Naive thymus-derived CD4-positive, alpha-beta T cell (primary cell): ENCODE measurements around the gene DPH6. TPM values are rescaled to one million over a fixed set of nuclear protein-coding genes. Genes with fewer than 3 reads are reported as not detected.
"Not testable (repeated sequence)": the region's sequence is repeated elsewhere in the genome, so short reads cannot be mapped to it uniquely, and the experiment has no call there.

Experiments
- ATAC-seq: fragments of 150-1000 bp; cut with Tn5 transposase; 2 replicates; pipeline ENCODE4 v1.10.0; 2021; ENCODE audit warnings: mild to moderate bottlenecking, moderate library complexity
- CTCF ChIA-PET: fragments of 350-600 bp; sonication (Branson Sonifier 250); formaldehyde crosslinking; loops from one replicate; lab custom pipeline; 2021; ENCODE audit warnings: antibody characterized with exemption; lab: Charles Lee
- POLR2A ChIA-PET: fragments of 350-600 bp; sonication (Branson Sonifier 250); formaldehyde crosslinking; loops from one replicate; lab custom pipeline; 2021; ENCODE audit warnings: antibody characterized with exemption, inconsistent platforms; lab: Charles Lee
- DNase-seq, 9 donors: peaks; one replicate each; pipeline versions ENCODE4 v3.0.0 to v3.0.0-alpha.2; 2020 to 2022; ENCODE audit warnings: mixed read lengths in 1 of 9
- H3K27ac ChIP-seq: one replicate; pipeline ENCODE4 v1.7.0; 2013; ENCODE audit warnings: mild to moderate bottlenecking, low read depth, low read length, moderate library complexity
- H3K27me3 ChIP-seq, 2 donors: one replicate each; pipeline ENCODE4 v1.7.0; 2013; ENCODE audit warnings: low read length in 2 of 2, mild to moderate bottlenecking in 2 of 2, moderate library complexity in 2 of 2; ENCODE audit not compliant: control insufficient read depth in 2 of 2, insufficient read depth in 2 of 2
- H3K36me3 ChIP-seq, 3 experiments: 1 replicate in 2 of 3; 2 replicates in 1 of 3; pipeline ENCODE4 v1.7.0; 2013; ENCODE audit warnings: low read length in 3 of 3, mild to moderate bottlenecking in 3 of 3, moderate library complexity in 1 of 3; ENCODE audit not compliant: insufficient read depth in 3 of 3, control insufficient read depth in 2 of 3
- H3K4me1 ChIP-seq, 2 donors: one replicate each; pipeline ENCODE4 v1.7.0; 2013; ENCODE audit warnings: low read length in 2 of 2, mild to moderate bottlenecking in 2 of 2, moderate library complexity in 1 of 2; ENCODE audit not compliant: control insufficient read depth in 2 of 2, insufficient read depth in 2 of 2
- H3K4me3 ChIP-seq: 2 replicates; pipeline ENCODE4 v1.7.0; 2013; ENCODE audit warnings: mild to moderate bottlenecking, low read length
- H3K9me3 ChIP-seq, 3 experiments: 1 replicate in 2 of 3; 2 replicates in 1 of 3; pipeline ENCODE4 v1.7.0; 2013; ENCODE audit warnings: low read length in 3 of 3; ENCODE audit not compliant: control insufficient read depth in 2 of 3
- H3K27ac Mint-ChIP-seq, 9 donors: one replicate each; pipeline ENCODE4 v1.8.0; 2020 to 2022; ENCODE audit warnings: mixed read lengths in 9 of 9, mild to moderate bottlenecking in 8 of 9, moderate library complexity in 5 of 9, inconsistent platforms in 2 of 9
- H3K27me3 Mint-ChIP-seq, 5 donors: one replicate each; pipeline ENCODE4 v1.8.0; 2021 to 2022; ENCODE audit warnings: mixed read lengths in 5 of 5, mild to moderate bottlenecking in 1 of 5
- H3K36me3 Mint-ChIP-seq, 5 donors: one replicate each; pipeline ENCODE4 v1.8.0; 2020 to 2022; ENCODE audit warnings: mixed read lengths in 5 of 5, mild to moderate bottlenecking in 3 of 5, inconsistent platforms in 1 of 5
- H3K4me1 Mint-ChIP-seq, 7 donors: one replicate each; pipeline ENCODE4 v1.8.0; 2020 to 2022; ENCODE audit warnings: mixed read lengths in 7 of 7, mild to moderate bottlenecking in 3 of 7, inconsistent platforms in 1 of 7
- H3K4me3 Mint-ChIP-seq, 10 donors: one replicate each; pipeline ENCODE4 v1.8.0; 2020 to 2022; ENCODE audit warnings: mild to moderate bottlenecking in 10 of 10, mixed read lengths in 10 of 10, moderate library complexity in 6 of 10, inconsistent platforms in 2 of 10
- H3K9me3 Mint-ChIP-seq, 11 donors: one replicate each; pipeline ENCODE4 v1.8.0; 2020 to 2022; ENCODE audit warnings: mixed read lengths in 11 of 11, mild to moderate bottlenecking in 4 of 11, inconsistent platforms in 1 of 11, moderate library complexity in 1 of 11
- intact Hi-C, 2 donors: fragments of 100-400 bp; cut with micrococcal nuclease; formaldehyde crosslinking; loops; one replicate each; pipeline ENCODE4 v1.15.1; 2023
- polyA plus RNA-seq, 2 donors: library from polyadenylated mRNA; unstranded; fragments of 300-500 nt; fragmentation: Illumina TruSeq; gene quantifications; one replicate each; pipeline ENCODE4 v1.2.3, GENCODE V29; 2021
- total RNA-seq, 6 experiments: library from RNA in 5 of 6; stranded (reverse) in 5 of 6; gene quantifications; 1 replicate in 5 of 6; 2 replicates in 1 of 6; pipeline ENCODE4 v1.2.3 and lab custom pipeline; 2021 to 2026

DPH6 gene
- total and polyA plus RNA-seq, 7 experiments from 2014 or later: 10.5 to 28.9 (median 14.8) TPM

DNA sequence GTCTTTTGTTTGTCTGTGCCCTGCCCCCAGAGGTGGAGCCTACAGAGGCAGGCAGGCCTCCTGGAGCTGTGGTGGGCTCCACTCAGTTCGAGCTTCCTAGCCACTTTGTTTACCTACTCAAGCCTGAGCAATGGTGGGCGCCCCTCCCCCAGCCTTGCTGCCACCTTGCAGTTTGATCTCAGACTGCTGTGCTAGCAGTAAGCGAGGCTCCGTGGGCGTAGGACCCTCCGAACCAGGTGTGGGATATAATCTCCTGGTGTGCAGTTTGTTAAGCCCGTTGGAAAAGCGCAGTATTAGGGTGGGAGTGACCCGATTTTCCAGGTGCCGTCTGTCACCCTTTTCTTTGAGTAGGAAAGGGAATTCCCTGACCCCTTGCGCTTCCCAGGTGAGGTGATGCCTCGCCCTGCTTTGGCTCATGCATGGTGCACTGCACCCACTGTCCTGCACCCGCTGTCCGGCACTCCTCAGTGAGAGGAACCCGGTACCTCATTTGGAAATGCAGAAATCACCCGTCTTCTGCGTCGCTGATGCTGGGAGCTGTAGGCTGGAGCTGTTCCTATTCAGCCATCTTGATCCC is 154.5 kb downstream of the DPH6 start:
- H3K4me1 ChIP-seq, H3K27me3 ChIP-seq, H3K27ac Mint-ChIP-seq, H3K4me3 Mint-ChIP-seq, H3K36me3 ChIP-seq, H3K4me1 Mint-ChIP-seq, CTCF ChIA-PET, H3K27ac ChIP-seq, DNase-seq, POLR2A ChIA-PET, ATAC-seq, H3K9me3 ChIP-seq, H3K27me3 Mint-ChIP-seq, intact Hi-C loops, H3K4me3 ChIP-seq: not testable (repeated sequence)
- peaks cover 0 to 34% (median 23%) of the 10 kb centered on the region in 5 donors for H3K36me3 Mint-ChIP-seq
- peaks cover 0 to 16% (median 7%) of the 10 kb centered on the region in 11 donors for H3K9me3 Mint-ChIP-seq

DNA sequence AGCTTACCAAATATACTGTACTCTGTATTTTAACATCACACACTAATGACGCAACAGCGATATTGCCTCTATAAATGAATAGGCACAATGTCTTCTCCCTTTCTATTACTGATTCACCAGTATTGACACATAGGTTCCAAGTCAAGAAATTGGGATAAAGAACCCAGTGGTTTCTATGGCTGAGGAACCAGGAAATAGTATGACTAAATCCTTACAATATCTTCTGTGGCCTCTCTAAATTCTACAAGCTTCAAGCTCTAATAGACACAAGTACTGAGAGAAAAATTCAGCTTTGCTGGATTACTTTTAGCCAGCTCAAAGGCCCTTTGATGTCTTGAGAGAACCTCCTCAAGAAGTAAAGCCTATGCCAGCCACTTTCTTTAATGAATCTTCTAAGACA is 162.5 kb downstream of the DPH6 start:
- Mint-ChIP-seq H3K4me1 (peaks cover 0 to 3% (median 0%) of the 10 kb centered on the region in 7 donors), H3K27me3 (no peaks in the 10 kb centered on the region), H3K4me3 (no peak overlapping the region), H3K36me3 (peaks cover 0 to 47% (median 28%) of the 10 kb centered on the region in 5 donors), H3K9me3 (peaks cover 0 to 9% (median 5%) of the 10 kb centered on the region in 11 donors), H3K27ac (no peak overlapping the region)
- ATAC-seq: no peak
- CTCF ChIA-PET: no interaction called here
- Histone ChIP-seq H3K27me3 (no peaks in the 10 kb centered on the region), H3K4me1 (no peaks in the 10 kb centered on the region), H3K27ac (no peak overlapping the region), H3K4me3 (no peak overlapping the region), H3K9me3 (no peaks in the 10 kb centered on the region), H3K36me3 (peaks cover 0 to 3% (median 0%) of the 10 kb centered on the region in 3 experiments)
- POLR2A ChIA-PET: no interaction called here
- intact Hi-C loops: no loop called here
- no peak for DNase-seq

DNA sequence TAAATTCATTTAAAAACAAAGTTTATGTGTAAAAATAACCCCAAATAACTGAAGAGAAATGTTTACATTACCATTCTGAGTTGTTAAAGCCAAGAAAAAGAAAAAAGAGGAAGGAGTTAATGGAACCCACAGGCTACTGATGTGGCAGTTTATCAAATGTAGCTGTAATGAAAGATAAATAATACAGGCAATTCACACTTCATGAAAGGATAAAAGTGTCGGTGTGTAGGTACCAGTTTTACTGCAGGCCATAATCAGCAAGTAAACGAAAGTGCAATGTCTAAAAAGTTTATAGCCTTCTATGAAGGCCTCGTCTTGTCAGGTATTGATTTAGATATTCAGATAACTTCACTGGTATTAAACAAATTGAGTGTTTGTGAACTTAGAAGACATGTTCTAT is 164.6 kb downstream of the DPH6 start:
- Histone ChIP-seq H3K27ac (no peak overlapping the region), H3K4me1 (no peaks in the 10 kb centered on the region), H3K27me3 (no peaks in the 10 kb centered on the region), H3K4me3 (no peak overlapping the region), H3K36me3 (peaks cover 0 to 3% (median 0%) of the 10 kb centered on the region in 3 experiments), H3K9me3 (no peaks in the 10 kb centered on the region)
- no peak for ATAC-seq
- Mint-ChIP-seq H3K4me3 (no peak overlapping the region), H3K4me1 (peaks cover 0 to 3% (median 0%) of the 10 kb centered on the region in 7 donors), H3K27me3 (no peaks in the 10 kb centered on the region), H3K27ac (no peak overlapping the region), H3K36me3 (peaks cover 2 to 59% (median 40%) of the 10 kb centered on the region in 5 donors), H3K9me3 (peaks cover 0 to 14% (median 5%) of the 10 kb centered on the region in 11 donors)
- ChIA-PET CTCF (no interaction called here), POLR2A (no interaction called here)
- intact Hi-C loops: no loop called here
- DNase-seq: no peak

DNA sequence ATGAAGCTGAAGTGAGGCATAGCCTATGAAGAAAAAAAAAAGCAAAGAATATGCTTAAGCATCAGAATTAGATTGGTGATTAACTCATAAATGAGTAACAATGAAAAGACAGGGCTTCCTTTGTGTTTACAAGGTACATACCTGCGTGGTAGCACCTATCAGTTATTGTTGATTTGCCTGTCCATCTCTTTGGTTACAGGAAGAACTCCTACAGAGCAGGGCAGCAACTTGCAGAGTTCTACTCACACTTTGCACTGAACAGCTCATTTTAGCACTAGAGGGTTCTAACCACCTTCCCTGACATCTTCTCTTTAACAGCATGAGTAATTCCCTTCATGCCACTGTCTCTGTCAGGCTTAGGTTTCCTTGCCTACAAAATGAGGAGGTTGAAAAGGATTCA is 166.0 kb downstream of the DPH6 start:
- no peak for ATAC-seq
- Histone ChIP-seq H3K4me1 (no peaks in the 10 kb centered on the region), H3K36me3 (peaks cover 0 to 3% (median 0%) of the 10 kb centered on the region in 3 experiments), H3K27ac (no peak overlapping the region), H3K9me3 (no peaks in the 10 kb centered on the region), H3K4me3 (no peak overlapping the region), H3K27me3 (no peaks in the 10 kb centered on the region)
- peaks cover 2 to 63% (median 49%) of the 10 kb centered on the region in 5 donors for H3K36me3 Mint-ChIP-seq
- no peaks in the 10 kb centered on the region for H3K27me3 Mint-ChIP-seq
- no peak for DNase-seq
- intact Hi-C loops: no loop called here
- ChIA-PET POLR2A (no interaction called here), CTCF (no interaction called here)
- H3K9me3 Mint-ChIP-seq: peaks cover 0 to 14% (median 5%) of the 10 kb centered on the region in 11 donors
- no peak overlapping the region for H3K27ac Mint-ChIP-seq
- no peak overlapping the region for H3K4me3 Mint-ChIP-seq
- no peaks in the 10 kb centered on the region for H3K4me1 Mint-ChIP-seq

DNA sequence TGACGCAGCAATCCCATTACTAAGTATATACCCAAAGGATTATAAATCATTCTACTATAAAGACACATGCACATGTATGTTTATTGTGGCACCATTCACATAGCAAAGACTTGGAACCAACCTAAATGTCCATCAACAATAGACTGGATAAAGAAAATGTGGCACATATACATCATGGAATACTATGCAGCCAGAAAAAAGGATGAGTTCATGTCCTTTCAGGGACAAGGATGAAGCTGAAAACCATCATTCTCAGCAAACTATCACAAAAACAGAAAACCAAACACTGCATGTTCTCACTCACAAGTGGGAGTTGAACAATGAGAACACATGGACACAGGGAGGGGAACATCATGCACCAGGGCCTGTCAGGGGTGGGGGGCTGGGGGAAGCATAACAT is 167.5 kb downstream of the DPH6 start:
- intact Hi-C loops, H3K4me3 Mint-ChIP-seq, H3K27me3 ChIP-seq, ATAC-seq, H3K9me3 ChIP-seq, H3K27ac ChIP-seq, POLR2A ChIA-PET, H3K4me1 ChIP-seq, H3K4me3 ChIP-seq, H3K27me3 Mint-ChIP-seq, DNase-seq, H3K27ac Mint-ChIP-seq, H3K4me1 Mint-ChIP-seq, CTCF ChIA-PET, H3K36me3 ChIP-seq: not testable (repeated sequence)
- H3K36me3 Mint-ChIP-seq: peaks cover 2 to 75% (median 54%) of the 10 kb centered on the region in 5 donors
- peaks cover 0 to 14% (median 5%) of the 10 kb centered on the region in 11 donors for H3K9me3 Mint-ChIP-seq

DNA sequence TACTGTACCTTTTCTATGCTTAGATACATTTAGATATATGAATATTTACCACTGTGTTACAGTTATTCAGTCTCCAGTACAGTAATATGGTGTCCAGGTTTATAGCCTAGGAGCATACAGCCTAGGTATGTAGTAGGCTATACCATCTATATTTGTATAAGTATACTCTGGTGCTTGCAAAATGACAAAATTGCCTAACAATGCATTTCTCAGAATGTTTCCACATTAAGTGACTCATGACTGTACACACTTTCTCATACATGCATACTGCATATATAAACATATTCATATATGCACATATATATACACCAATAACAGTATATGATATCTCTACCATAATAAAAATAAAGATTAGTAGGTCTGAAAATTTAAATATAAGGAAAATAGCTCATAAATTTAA is 169.3 kb downstream of the DPH6 start:
- Mint-ChIP-seq H3K36me3 (peaks cover 2 to 82% (median 71%) of the 10 kb centered on the region in 5 donors), H3K27ac (no peak overlapping the region), H3K4me1 (no peaks in the 10 kb centered on the region), H3K9me3 (peaks cover 0 to 18% (median 5%) of the 10 kb centered on the region in 11 donors), H3K27me3 (no peaks in the 10 kb centered on the region), H3K4me3 (no peak overlapping the region)
- intact Hi-C loops: no loop called here
- Histone ChIP-seq H3K36me3 (peaks cover 0 to 6% (median 3%) of the 10 kb centered on the region in 3 experiments), H3K27me3 (no peaks in the 10 kb centered on the region), H3K4me3 (no peak overlapping the region), H3K27ac (no peak overlapping the region), H3K9me3 (no peaks in the 10 kb centered on the region), H3K4me1 (no peaks in the 10 kb centered on the region)
- POLR2A ChIA-PET: no interaction called here
- ATAC-seq (no peak), DNase-seq (no peak)
- CTCF ChIA-PET: no interaction called here

DNA sequence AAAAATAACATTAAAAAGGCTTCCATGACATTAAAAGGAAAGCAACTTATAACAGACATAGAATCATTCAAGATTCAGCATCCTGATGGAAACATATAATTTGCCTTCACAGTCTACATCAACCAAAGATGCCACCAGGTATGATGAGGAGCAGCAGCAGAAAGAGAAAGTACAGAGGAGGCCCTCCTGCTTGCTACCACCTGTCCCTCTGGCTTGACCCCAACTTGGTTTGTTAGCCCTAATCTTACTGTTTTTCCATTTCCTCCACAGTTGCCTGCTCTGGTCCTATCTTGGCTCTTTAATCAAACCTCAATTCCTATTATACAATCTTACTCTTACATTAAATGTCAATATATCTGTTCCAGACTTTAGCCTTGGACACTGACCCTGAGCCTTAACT is 171.3 kb downstream of the DPH6 start:
- Histone ChIP-seq H3K36me3 (peaks cover 0 to 6% (median 0%) of the 10 kb centered on the region in 3 experiments), H3K4me1 (no peaks in the 10 kb centered on the region), H3K27ac (no peak overlapping the region), H3K9me3 (no peaks in the 10 kb centered on the region), H3K4me3 (no peak overlapping the region), H3K27me3 (no peaks in the 10 kb centered on the region)
- ChIA-PET CTCF (no interaction called here), POLR2A (no interaction called here)
- intact Hi-C loops: no loop called here
- ATAC-seq (no peak), DNase-seq (no peak)
- H3K4me3 Mint-ChIP-seq: no peak overlapping the region
- no peak overlapping the region for H3K27ac Mint-ChIP-seq
- H3K4me1 Mint-ChIP-seq: no peaks in the 10 kb centered on the region
- peaks cover 0 to 21% (median 5%) of the 10 kb centered on the region in 11 donors for H3K9me3 Mint-ChIP-seq
- H3K27me3 Mint-ChIP-seq: no peaks in the 10 kb centered on the region
- peaks cover 2 to 82% (median 74%) of the 10 kb centered on the region in 5 donors for H3K36me3 Mint-ChIP-seq
